NCI-H2171 (cell line): ENCODE measurements around the gene ARRB1.

Source experiments
- DNase-seq: peaks from one replicate; lab custom pipeline; 2025; lab: John Stamatoyannopoulos, UW

ARRB1 gene

GRCh38 chr11:75219869-75220268 is 131.6 kb downstream of the ARRB1 start:
- no peak for DNase-seq

GRCh38 chr11:75214843-75215242 is 136.6 kb downstream of the ARRB1 start:
- no peak for DNase-seq

- DNase-seq, result no peak
Observed at GRCh38 chr11:75214411-75214821, 137.0 kb downstream of the ARRB1 start.
